ENCODE measurements around the gene RBM15B.
"Not testable (repeated sequence)": the region's sequence is repeated elsewhere in the genome, so short reads cannot be mapped to it uniquely, and the experiment has no call there.

Gene RBM15B

DNA sequence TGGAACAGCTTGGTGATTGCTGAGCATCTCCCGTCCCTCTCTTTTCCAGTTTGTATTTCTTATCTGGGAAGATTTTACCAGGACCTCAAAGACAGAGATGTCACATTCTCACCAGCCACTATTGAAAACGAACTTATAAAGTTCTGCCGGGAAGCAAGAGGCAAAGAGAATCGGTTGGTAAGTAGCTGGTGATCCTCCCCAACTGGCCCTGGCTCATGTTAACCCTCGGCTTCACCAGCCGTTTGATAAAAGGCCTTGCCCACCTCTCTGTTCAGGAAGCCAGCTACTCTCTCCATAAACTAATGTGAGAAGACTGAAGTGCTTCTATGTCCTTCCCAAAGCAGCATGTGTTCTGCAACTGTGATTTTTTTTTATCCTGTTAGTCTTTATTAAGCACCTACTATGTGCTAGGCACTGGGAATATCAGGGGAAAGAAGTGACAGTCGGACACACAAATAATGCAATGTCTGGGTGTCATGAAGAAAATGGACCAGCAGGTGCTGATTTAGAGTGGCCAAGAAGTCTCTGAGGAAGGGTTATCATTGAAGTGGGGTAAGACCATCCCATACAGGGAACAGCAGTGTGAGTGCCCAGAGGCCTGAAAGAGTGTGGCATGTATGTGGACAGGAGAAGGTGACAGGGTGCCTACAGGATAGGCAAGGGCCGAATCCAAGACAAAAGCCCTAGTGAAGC is 4.8 kb upstream of the RBM15B start:
- no peak overlapping the region for H3K27ac ChIP-seq (ENCODE audit: low read depth, low read length)
- peak overlapping the region; percentile 93 for H3K9ac ChIP-seq (ENCODE audit: low read depth, low read length)
- H3K27me3 ChIP-seq (ENCODE audit: insufficient read depth, low read length): no peaks in the 10 kb centered on the region
- H3K4me3 ChIP-seq (ENCODE audit: low read length): peak overlapping the region; percentile 90
- H3K4me1 ChIP-seq (ENCODE audit: insufficient read depth, low read length): peaks cover 18% of the 10 kb centered on the region
- 58% methylated on average over 8 of the region's 8 CpGs for WGBS
- H3K9me3 ChIP-seq (ENCODE audit: insufficient read depth, low read depth, low read length): no peaks in the 10 kb centered on the region
- peaks cover 45% of the 10 kb centered on the region for H3K36me3 ChIP-seq (ENCODE audit: insufficient read depth, low read length)

- Histone ChIP-seq H3K9me3 (ENCODE audit: insufficient read depth, low read depth, low read length) (no peaks in the 10 kb centered on the region), H3K4me1 (ENCODE audit: insufficient read depth, low read length) (peaks cover 18% of the 10 kb centered on the region), H3K4me3 (ENCODE audit: low read length) (peak overlapping the region; percentile 90), H3K27me3 (ENCODE audit: insufficient read depth, low read length) (no peaks in the 10 kb centered on the region), H3K27ac (ENCODE audit: low read depth, low read length) (no peak overlapping the region), H3K36me3 (ENCODE audit: insufficient read depth, low read length) (peaks cover 45% of the 10 kb centered on the region), H3K9ac (ENCODE audit: low read depth, low read length) (no peak overlapping the region)
- WGBS: 96% methylated on average over 5 of the region's 5 CpGs
These were observed 4.2 kb upstream of the RBM15B start for GRCh38 chr3:51386852-51387229.

DNA sequence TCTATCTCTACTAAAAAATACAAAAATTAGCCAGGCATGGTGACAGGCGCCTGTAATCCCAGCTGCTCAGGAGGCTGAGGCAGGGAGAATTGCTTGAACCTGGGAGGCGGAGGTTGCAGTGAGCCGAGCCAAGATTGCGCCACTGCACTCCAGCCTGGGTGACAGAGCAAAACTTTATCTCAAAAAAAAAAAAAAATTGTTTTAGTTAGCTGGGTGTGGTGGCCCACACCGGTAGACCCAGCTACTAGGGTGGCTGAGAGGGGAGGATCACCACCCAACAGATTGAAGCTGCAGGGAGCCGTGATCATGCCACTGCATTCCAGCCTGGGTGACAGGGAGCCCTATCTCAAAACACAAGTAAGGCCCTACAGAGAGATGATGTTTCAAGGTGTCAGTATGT is 3.8 kb upstream of the RBM15B start:
- not testable (repeated sequence) for H3K27ac ChIP-seq (ENCODE audit: low read depth, low read length); H3K9ac ChIP-seq (ENCODE audit: low read depth, low read length); H3K9me3 ChIP-seq (ENCODE audit: insufficient read depth, low read depth, low read length); H3K27me3 ChIP-seq (ENCODE audit: insufficient read depth, low read length)
- Histone ChIP-seq H3K4me1 (ENCODE audit: insufficient read depth, low read length) (peaks cover 20% of the 10 kb centered on the region), H3K36me3 (ENCODE audit: insufficient read depth, low read length) (peaks cover 47% of the 10 kb centered on the region), H3K4me3 (ENCODE audit: low read length) (peak overlapping the region; percentile 20; the same call in 1 of the 2 replicates)
- 91% methylated on average over 6 of the region's 6 CpGs for WGBS

- whole genome bisulfite sequencing: 97% methylated on average over 6 of the region's 6 CpGs
- Histone ChIP-seq H3K9me3 (ENCODE audit: insufficient read depth, low read depth, low read length) (peaks cover 6% of the 10 kb centered on the region; the same call in 1 of the 2 replicates), H3K4me3 (ENCODE audit: low read length) (peak overlapping the region; percentile 20; the same call in 1 of the 2 replicates), H3K27me3 (ENCODE audit: insufficient read depth, low read length) (no peaks in the 10 kb centered on the region), H3K9ac (ENCODE audit: low read depth, low read length) (no peak overlapping the region), H3K36me3 (ENCODE audit: insufficient read depth, low read length) (peaks cover 58% of the 10 kb centered on the region), H3K4me1 (ENCODE audit: insufficient read depth, low read length) (peaks cover 18% of the 10 kb centered on the region), H3K27ac (ENCODE audit: low read depth, low read length) (peak overlapping the region; percentile 15; the same call in 1 of the 2 replicates)
These were observed 2.6 kb upstream of the RBM15B start for GRCh38 chr3:51388286-51389029.

GRCh38 chr3:51389423-51390183 is 1.5 kb upstream of the RBM15B start:
- WGBS: 91% methylated on average over 6 of the region's 6 CpGs
- Histone ChIP-seq H3K27me3 (ENCODE audit: insufficient read depth, low read length) (no peaks in the 10 kb centered on the region), H3K27ac (ENCODE audit: low read depth, low read length) (no peak overlapping the region), H3K4me3 (ENCODE audit: low read length) (no peak overlapping the region), H3K4me1 (ENCODE audit: insufficient read depth, low read length) (peaks cover 17% of the 10 kb centered on the region), H3K36me3 (ENCODE audit: insufficient read depth, low read length) (peaks cover 70% of the 10 kb centered on the region), H3K9ac (ENCODE audit: low read depth, low read length) (no peak overlapping the region), H3K9me3 (ENCODE audit: insufficient read depth, low read depth, low read length) (peaks cover 6% of the 10 kb centered on the region; the same call in 1 of the 2 replicates)

DNA sequence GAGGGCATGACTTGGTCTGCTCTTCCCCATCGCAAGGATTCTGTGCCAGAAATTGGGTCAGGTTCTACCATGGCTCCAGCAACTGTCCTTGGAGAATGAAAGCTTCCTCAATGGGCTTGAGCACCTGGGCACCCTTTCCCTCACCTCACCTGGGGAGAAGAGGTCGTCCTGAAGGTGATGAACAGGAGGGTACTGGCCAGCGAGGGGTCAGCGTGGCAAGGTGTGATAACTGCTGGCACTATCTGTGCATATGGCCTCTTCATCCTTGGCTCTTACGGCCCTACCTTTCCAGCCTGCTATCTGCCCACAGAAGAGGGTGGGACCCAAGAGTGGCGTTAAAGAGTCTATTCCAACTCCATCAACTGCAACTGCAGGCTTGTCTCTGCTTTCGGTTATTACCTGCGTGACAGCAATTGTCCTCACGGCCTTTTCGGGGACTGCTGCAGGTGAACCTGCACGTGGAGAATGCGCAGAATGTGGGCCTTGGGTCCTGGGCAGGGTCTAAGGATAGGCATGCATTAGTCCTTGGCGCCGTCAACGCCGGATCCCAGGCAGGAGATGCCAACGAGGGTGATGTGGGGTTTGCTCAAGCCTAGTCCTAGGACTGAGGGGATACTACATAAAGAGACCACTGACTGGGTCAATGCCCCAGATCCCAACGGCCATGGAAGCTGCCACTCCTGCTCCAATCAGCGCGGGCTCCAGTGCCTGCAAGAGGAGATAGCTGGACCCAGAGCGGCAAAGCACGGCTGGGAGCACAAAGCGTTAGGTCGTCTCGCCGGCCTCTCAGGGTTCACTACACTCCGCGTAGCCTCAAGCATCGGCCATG is 625 bp upstream of the RBM15B start:
- H3K9ac ChIP-seq (ENCODE audit: low read depth, low read length): peak overlapping the region; percentile 55
- peaks cover 6% of the 10 kb centered on the region; the same call in 1 of the 2 replicates for H3K9me3 ChIP-seq (ENCODE audit: insufficient read depth, low read depth, low read length)
- H3K4me3 ChIP-seq (ENCODE audit: low read length): peak overlapping the region; percentile 46
- H3K27ac ChIP-seq (ENCODE audit: low read depth, low read length): peak overlapping the region; percentile 71
- H3K27me3 ChIP-seq (ENCODE audit: insufficient read depth, low read length): no peaks in the 10 kb centered on the region
- H3K4me1 ChIP-seq (ENCODE audit: insufficient read depth, low read length): peaks cover 17% of the 10 kb centered on the region
- WGBS: 54% methylated on average over 29 of the region's 29 CpGs
- H3K36me3 ChIP-seq (ENCODE audit: insufficient read depth, low read length): peaks cover 78% of the 10 kb centered on the region

DNA sequence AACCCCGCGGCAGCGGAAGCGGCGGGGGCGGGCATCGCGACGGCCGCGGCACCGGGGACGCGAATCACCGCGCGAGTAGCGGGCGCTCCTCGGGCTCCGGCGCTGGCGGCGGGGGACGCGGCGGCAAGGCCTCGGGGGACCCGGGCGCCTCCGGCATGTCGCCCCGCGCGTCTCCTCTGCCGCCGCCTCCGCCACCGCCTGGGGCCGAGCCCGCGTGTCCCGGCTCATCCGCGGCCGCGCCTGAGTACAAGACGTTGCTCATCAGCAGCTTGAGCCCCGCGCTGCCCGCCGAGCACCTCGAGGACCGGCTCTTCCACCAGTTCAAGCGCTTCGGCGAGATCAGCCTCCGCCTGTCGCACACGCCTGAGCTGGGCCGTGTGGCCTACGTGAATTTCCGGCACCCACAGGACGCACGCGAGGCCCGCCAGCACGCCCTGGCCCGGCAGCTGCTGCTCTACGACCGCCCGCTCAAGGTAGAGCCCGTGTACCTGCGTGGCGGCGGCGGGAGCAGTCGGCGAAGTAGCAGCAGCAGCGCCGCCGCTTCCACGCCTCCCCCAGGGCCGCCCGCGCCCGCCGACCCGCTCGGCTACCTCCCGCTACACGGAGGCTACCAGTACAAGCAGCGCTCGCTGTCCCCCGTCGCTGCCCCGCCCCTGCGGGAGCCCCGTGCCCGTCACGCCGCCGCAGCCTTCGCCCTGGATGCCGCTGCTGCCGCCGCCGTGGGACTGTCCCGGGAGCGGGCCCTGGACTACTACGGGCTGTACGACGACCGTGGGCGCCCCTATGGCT is 675 bp downstream of the RBM15B start:
- H3K36me3 ChIP-seq (ENCODE audit: insufficient read depth, low read length): peaks cover 83% of the 10 kb centered on the region
- H3K9me3 ChIP-seq (ENCODE audit: insufficient read depth, low read depth, low read length): peaks cover 6% of the 10 kb centered on the region; the same call in 1 of the 2 replicates
- peak overlapping the region; percentile 90 for H3K27ac ChIP-seq (ENCODE audit: low read depth, low read length)
- peak overlapping the region; percentile 78 for H3K4me3 ChIP-seq (ENCODE audit: low read length)
- no peaks in the 10 kb centered on the region for H3K27me3 ChIP-seq (ENCODE audit: insufficient read depth, low read length)
- peak overlapping the region; percentile 98 for H3K9ac ChIP-seq (ENCODE audit: low read depth, low read length)
- peaks cover 10% of the 10 kb centered on the region for H3K4me1 ChIP-seq (ENCODE audit: insufficient read depth, low read length)
- 6% methylated on average over 115 of the region's 115 CpGs for WGBS

DNA sequence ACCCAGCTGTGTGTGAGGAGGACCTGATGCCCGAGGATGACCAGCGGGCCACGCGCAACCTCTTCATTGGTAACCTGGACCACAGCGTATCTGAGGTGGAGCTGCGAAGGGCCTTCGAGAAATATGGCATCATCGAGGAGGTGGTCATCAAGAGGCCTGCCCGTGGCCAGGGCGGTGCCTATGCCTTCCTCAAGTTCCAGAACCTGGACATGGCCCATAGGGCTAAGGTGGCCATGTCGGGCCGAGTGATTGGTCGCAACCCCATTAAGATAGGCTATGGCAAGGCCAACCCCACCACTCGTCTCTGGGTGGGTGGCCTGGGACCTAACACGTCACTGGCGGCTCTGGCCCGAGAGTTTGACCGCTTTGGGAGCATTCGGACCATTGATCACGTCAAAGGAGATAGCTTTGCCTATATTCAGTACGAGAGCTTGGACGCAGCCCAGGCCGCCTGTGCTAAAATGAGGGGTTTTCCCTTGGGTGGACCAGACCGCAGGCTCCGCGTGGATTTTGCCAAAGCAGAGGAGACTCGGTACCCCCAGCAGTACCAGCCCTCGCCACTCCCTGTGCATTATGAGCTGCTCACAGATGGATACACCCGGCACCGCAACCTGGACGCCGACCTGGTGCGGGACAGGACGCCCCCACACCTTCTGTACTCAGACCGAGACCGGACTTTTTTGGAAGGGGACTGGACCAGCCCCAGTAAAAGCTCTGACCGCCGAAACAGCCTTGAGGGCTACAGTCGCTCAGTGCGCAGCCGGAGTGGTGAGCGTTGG is 1.5 kb downstream of the RBM15B start:
- Histone ChIP-seq H3K4me1 (ENCODE audit: insufficient read depth, low read length) (peaks cover 10% of the 10 kb centered on the region), H3K9ac (ENCODE audit: low read depth, low read length) (peak overlapping the region; percentile 98), H3K27ac (ENCODE audit: low read depth, low read length) (peak overlapping the region; percentile 90; the same call in 1 of the 2 replicates), H3K36me3 (ENCODE audit: insufficient read depth, low read length) (peaks cover 85% of the 10 kb centered on the region), H3K9me3 (ENCODE audit: insufficient read depth, low read depth, low read length) (peaks cover 6% of the 10 kb centered on the region; the same call in 1 of the 2 replicates), H3K27me3 (ENCODE audit: insufficient read depth, low read length) (no peaks in the 10 kb centered on the region), H3K4me3 (ENCODE audit: low read length) (peak overlapping the region; percentile 78)
- 93% methylated on average over 42 of the region's 42 CpGs for WGBS

DNA sequence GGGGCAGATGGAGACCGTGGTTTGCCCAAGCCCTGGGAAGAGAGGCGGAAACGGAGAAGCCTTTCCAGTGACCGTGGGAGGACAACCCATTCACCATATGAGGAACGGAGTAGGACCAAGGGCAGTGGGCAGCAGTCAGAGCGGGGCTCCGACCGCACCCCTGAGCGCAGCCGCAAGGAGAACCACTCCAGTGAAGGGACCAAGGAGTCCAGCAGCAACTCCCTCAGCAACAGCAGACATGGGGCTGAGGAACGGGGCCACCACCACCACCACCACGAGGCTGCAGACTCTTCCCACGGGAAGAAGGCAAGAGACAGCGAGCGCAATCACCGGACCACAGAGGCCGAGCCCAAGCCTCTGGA is 2.0 kb downstream of the RBM15B start:
- 96% methylated on average over 17 of the region's 17 CpGs for WGBS
- Histone ChIP-seq H3K27me3 (ENCODE audit: insufficient read depth, low read length) (no peaks in the 10 kb centered on the region), H3K27ac (ENCODE audit: low read depth, low read length) (no peak overlapping the region), H3K36me3 (ENCODE audit: insufficient read depth, low read length) (peaks cover 84% of the 10 kb centered on the region), H3K9ac (ENCODE audit: low read depth, low read length) (no peak overlapping the region), H3K4me3 (ENCODE audit: low read length) (peak overlapping the region; percentile 78; the same call in 1 of the 2 replicates), H3K4me1 (ENCODE audit: insufficient read depth, low read length) (peaks cover 10% of the 10 kb centered on the region), H3K9me3 (ENCODE audit: insufficient read depth, low read depth, low read length) (peaks cover 6% of the 10 kb centered on the region; the same call in 1 of the 2 replicates)
